BJ (cell line): ENCODE results near the gene OPN5. TPM values are rescaled to one million over a fixed set of nuclear protein-coding genes. Genes with fewer than 3 reads are reported as not detected.

Experiments
- CTCF ChIA-PET: fragments of 350-600 bp; formaldehyde crosslinking; extraction: SDS; loops from one replicate; lab custom pipeline; 2021; ENCODE audit warnings: antibody characterized with exemption, inconsistent platforms; lab: Yijun Ruan, JAX
- POLR2A ChIA-PET: fragments of 300-600 bp; sonication (Branson Sonifier 250); formaldehyde crosslinking; extraction: SDS; loops from one replicate; lab custom pipeline; 2021; ENCODE audit warnings: antibody characterized with exemption; lab: Charles Lee
- DNase-seq: peaks from one replicate; pipeline ENCODE4 v3.0.0-alpha.2; 2011; ENCODE audit warnings: low read depth
- H3K27me3 ChIP-seq: 2 replicates; pipeline ENCODE4 v1.6.0; 2011; ENCODE audit warnings: low read length; ENCODE audit not compliant: control insufficient read depth, insufficient read depth
- H3K36me3 ChIP-seq: 2 replicates; pipeline ENCODE4 v1.5.1; 2011; ENCODE audit warnings: low read length; ENCODE audit not compliant: control insufficient read depth, insufficient read depth
- H3K4me3 ChIP-seq: 2 replicates; pipeline ENCODE4 v1.5.1; 2011; ENCODE audit warnings: low read depth, mild to moderate bottlenecking, control low read depth, low read length
- polyA minus RNA-seq: library from RNA; depleted of rRNA, polyadenylated mRNA; stranded (reverse); fragments of >200 nt; gene quantifications from 2 replicates; pipeline ENCODE4 v1.2.3, GENCODE V29; 2011; rRNA and poly(A)+ RNA removed
- polyA plus RNA-seq: library from polyadenylated mRNA; depleted of rRNA; stranded (reverse); fragments of >200 nt; gene quantifications from 2 replicates; pipeline ENCODE4 v1.2.3, GENCODE V29; 2011; rRNA removed
- TF ChIP-seq, protein P1 (sequence below): IDR thresholded peaks from 2 replicates; pipeline ENCODE4 v1.5.1; 2011; ENCODE audit warnings: low read depth, mild to moderate bottlenecking, control low read depth, inconsistent platforms, low read length, moderate library complexity; ENCODE audit not compliant: insufficient read depth

Gene OPN5, protein sequence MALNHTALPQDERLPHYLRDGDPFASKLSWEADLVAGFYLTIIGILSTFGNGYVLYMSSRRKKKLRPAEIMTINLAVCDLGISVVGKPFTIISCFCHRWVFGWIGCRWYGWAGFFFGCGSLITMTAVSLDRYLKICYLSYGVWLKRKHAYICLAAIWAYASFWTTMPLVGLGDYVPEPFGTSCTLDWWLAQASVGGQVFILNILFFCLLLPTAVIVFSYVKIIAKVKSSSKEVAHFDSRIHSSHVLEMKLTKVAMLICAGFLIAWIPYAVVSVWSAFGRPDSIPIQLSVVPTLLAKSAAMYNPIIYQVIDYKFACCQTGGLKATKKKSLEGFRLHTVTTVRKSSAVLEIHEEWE
- polyA plus RNA-seq (not detected in 2 replicates), polyA minus RNA-seq (not detected in 2 replicates)

GRCh38 chr6:47781732-47782131, at the start of gene OPN5:
OPN5 (plus strand) TSS chr6:47782032; CDS start chr6:47782067, 35 bp downstream.
- H3K27me3 ChIP-seq: 0 out of 2 replicates have a peak, but pooled peaks cover 3% of the 10 kb centered on the region
- CTCF ChIA-PET: interaction anchor here (0.7 to 4.1 kb wide), 11 partner anchors 11 to 984 kb away, joined by 3 to 51 read pairs (median 5); no protein-coding TSS in a partner anchor

GRCh38 chr6:47733879-47734558, 47.8 kb upstream of the OPN5 start:
- H3K27me3 ChIP-seq: no peaks in the 10 kb centered on the region
- TF ChIP-seq, protein P1, sequence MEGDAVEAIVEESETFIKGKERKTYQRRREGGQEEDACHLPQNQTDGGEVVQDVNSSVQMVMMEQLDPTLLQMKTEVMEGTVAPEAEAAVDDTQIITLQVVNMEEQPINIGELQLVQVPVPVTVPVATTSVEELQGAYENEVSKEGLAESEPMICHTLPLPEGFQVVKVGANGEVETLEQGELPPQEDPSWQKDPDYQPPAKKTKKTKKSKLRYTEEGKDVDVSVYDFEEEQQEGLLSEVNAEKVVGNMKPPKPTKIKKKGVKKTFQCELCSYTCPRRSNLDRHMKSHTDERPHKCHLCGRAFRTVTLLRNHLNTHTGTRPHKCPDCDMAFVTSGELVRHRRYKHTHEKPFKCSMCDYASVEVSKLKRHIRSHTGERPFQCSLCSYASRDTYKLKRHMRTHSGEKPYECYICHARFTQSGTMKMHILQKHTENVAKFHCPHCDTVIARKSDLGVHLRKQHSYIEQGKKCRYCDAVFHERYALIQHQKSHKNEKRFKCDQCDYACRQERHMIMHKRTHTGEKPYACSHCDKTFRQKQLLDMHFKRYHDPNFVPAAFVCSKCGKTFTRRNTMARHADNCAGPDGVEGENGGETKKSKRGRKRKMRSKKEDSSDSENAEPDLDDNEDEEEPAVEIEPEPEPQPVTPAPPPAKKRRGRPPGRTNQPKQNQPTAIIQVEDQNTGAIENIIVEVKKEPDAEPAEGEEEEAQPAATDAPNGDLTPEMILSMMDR: peak; percentile 12; the same call in 1 of the 2 replicates
- no peak for DNase-seq
- POLR2A ChIA-PET: no interaction called here
- CTCF ChIA-PET: interaction anchor here (0.6 to 1.5 kb wide), 7 partner anchors 21 to 319 kb away, joined by 3 to 6 read pairs (median 3); no protein-coding TSS in a partner anchor
- no peak overlapping the region for H3K4me3 ChIP-seq
- H3K36me3 ChIP-seq: no peaks in the 10 kb centered on the region

More at GRCh38 chr6:47781732-47782131, at the start of gene OPN5:
- no peaks in the 10 kb centered on the region for H3K36me3 ChIP-seq
- TF ChIP-seq, protein P1: no peak
- POLR2A ChIA-PET: no interaction called here
- H3K4me3 ChIP-seq: no peak within 1 kb of the TSS
- no peak for DNase-seq

DNA sequence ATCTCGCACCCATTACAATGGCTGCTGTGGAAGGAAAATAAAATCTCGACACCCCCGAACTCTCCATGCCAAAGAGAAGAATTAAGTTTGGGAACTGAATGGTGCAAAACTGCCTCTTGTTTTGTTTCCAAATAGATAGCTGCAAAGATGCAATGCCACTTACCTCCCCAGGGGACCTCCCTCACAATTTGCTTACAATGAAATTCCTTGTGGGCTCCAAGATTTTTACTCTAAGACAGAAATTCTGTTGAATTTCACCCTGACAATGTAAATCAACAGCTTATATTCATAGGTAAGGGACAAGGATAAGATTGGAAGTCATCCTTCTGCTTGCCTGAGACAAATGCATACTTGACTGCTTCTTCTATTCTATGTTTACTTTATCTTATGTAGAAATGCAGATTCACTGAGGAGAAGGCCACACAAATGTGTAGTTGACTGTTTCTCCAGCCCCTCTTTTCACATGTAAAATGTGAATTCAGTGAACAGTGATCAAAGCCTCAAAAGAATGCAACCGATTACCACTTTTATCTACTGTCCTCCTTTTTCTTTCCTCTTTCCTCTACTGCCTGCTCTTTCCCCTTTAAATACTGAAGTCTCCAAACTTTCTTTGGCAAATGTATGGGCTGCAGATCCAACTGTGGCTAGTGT, 46.9 kb upstream of the OPN5 start:
- Histone ChIP-seq H3K36me3 (no peaks in the 10 kb centered on the region), H3K27me3 (no peaks in the 10 kb centered on the region), H3K4me3 (no peak overlapping the region)
- DNase-seq: no peak
- TF ChIP-seq, protein P1: no peak
- CTCF ChIA-PET: interaction anchor here (1.5 kb wide), 2 partner anchors 34 to 103 kb away, joined by 3 to 5 read pairs; no protein-coding TSS in a partner anchor
- POLR2A ChIA-PET: no interaction called here

GRCh38 chr6:47736083-47736700, 45.6 kb upstream of the OPN5 start:
- DNase-seq: no peak
- CTCF ChIA-PET: no interaction called here
- TF ChIP-seq, protein P1: no peak
- no peaks in the 10 kb centered on the region for H3K27me3 ChIP-seq
- no peaks in the 10 kb centered on the region for H3K36me3 ChIP-seq
- H3K4me3 ChIP-seq: no peak overlapping the region
- POLR2A ChIA-PET: no interaction called here
